Left ventricle myocardium inferior (tissue), 1 donor: Measurements from ENCODE around the gene MARCHF2. TPM values are rescaled to one million over a fixed set of nuclear protein-coding genes. Genes with fewer than 3 reads are reported as not detected.
A peak's percentile ranks its signal among the peaks of the same experiment; 100 is the strongest.

Source experiments
- DNase-seq: peaks from one replicate; pipeline ENCODE4 v3.0.0-alpha.2; 2020
- H3K27ac ChIP-seq: fragments of 200-600 bp; replicated peaks from 2 replicates; pipeline ENCODE4 v1.8.0; 2021
- H3K27me3 ChIP-seq: fragments of 200-600 bp; 2 replicates; pipeline ENCODE4 v1.8.0; 2021; ENCODE audit warnings: low read depth
- H3K36me3 ChIP-seq: fragments of 200-600 bp; 2 replicates; pipeline ENCODE4 v1.8.0; 2021
- H3K4me1 ChIP-seq: fragments of 200-600 bp; 2 replicates; pipeline ENCODE4 v1.8.0; 2021
- H3K4me3 ChIP-seq: fragments of 200-600 bp; 2 replicates; pipeline ENCODE4 v1.8.0; 2021; ENCODE audit warnings: mild to moderate bottlenecking, moderate library complexity
- H3K9me3 ChIP-seq: fragments of 200-600 bp; replicated peaks from 2 replicates; pipeline ENCODE4 v1.8.0; 2021
- intact Hi-C: fragments of 100-400 bp; cut with micrococcal nuclease; formaldehyde crosslinking; loops from one replicate; pipeline ENCODE4 v1.11.0; 2022
- total RNA-seq: library from RNA; stranded (reverse); fragmentation: NEBNext Ultra II Directional; extraction: Animal tissue kit (Norgen Biotek cat#: 25700); gene quantifications from one replicate; pipeline ENCODE4 v1.2.1, GENCODE V29; 2021
- TF ChIP-seq, protein P1 (sequence below): fragments of 200-600 bp; IDR thresholded peaks from 2 replicates; pipeline ENCODE4 v1.8.0; 2021; ENCODE audit warnings: antibody characterized with exemption, mild to moderate bottlenecking, borderline replicate concordance
- donor health status: DM: no; HTN: yes; CAD: no; lungs with severe emphysema.

The MARCHF2 gene
- total RNA-seq, 1 donor from 2014 or later: 109 TPM

GRCh38 chr19:8463365-8463764 is 50.3 kb downstream of the MARCHF2 start:
- TF ChIP-seq, protein P1, sequence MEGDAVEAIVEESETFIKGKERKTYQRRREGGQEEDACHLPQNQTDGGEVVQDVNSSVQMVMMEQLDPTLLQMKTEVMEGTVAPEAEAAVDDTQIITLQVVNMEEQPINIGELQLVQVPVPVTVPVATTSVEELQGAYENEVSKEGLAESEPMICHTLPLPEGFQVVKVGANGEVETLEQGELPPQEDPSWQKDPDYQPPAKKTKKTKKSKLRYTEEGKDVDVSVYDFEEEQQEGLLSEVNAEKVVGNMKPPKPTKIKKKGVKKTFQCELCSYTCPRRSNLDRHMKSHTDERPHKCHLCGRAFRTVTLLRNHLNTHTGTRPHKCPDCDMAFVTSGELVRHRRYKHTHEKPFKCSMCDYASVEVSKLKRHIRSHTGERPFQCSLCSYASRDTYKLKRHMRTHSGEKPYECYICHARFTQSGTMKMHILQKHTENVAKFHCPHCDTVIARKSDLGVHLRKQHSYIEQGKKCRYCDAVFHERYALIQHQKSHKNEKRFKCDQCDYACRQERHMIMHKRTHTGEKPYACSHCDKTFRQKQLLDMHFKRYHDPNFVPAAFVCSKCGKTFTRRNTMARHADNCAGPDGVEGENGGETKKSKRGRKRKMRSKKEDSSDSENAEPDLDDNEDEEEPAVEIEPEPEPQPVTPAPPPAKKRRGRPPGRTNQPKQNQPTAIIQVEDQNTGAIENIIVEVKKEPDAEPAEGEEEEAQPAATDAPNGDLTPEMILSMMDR: no peak
- no peaks in the 10 kb centered on the region for H3K27me3 ChIP-seq
- DNase-seq: no peak
- H3K4me3 ChIP-seq: no peak overlapping the region
- H3K9me3 ChIP-seq: no peaks in the 10 kb centered on the region
- peaks cover 53% of the 10 kb centered on the region for H3K36me3 ChIP-seq
- H3K4me1 ChIP-seq: peaks cover 53% of the 10 kb centered on the region
- intact Hi-C loops: no loop called here
- no peak overlapping the region for H3K27ac ChIP-seq

GRCh38 chr19:8466018-8466417 is 52.9 kb downstream of the MARCHF2 start:
- no peaks in the 10 kb centered on the region for H3K27me3 ChIP-seq
- H3K9me3 ChIP-seq: no peaks in the 10 kb centered on the region
- H3K4me3 ChIP-seq: no peak overlapping the region
- H3K4me1 ChIP-seq: peaks cover 44% of the 10 kb centered on the region
- H3K36me3 ChIP-seq: peaks cover 80% of the 10 kb centered on the region
- intact Hi-C loops: no loop called here
- DNase-seq: no peak
- TF ChIP-seq, protein P1: no peak
- no peak overlapping the region for H3K27ac ChIP-seq

GRCh38 chr19:8468124-8468523 is 55.0 kb downstream of the MARCHF2 start:
- Histone ChIP-seq H3K4me1 (peaks cover 35% of the 10 kb centered on the region), H3K4me3 (no peak overlapping the region), H3K27ac (no peak overlapping the region), H3K27me3 (no peaks in the 10 kb centered on the region), H3K36me3 (peaks cover 100% of the 10 kb centered on the region), H3K9me3 (no peaks in the 10 kb centered on the region)
- DNase-seq: no peak
- intact Hi-C loops: no loop called here
- TF ChIP-seq, protein P1: no peak

DNA sequence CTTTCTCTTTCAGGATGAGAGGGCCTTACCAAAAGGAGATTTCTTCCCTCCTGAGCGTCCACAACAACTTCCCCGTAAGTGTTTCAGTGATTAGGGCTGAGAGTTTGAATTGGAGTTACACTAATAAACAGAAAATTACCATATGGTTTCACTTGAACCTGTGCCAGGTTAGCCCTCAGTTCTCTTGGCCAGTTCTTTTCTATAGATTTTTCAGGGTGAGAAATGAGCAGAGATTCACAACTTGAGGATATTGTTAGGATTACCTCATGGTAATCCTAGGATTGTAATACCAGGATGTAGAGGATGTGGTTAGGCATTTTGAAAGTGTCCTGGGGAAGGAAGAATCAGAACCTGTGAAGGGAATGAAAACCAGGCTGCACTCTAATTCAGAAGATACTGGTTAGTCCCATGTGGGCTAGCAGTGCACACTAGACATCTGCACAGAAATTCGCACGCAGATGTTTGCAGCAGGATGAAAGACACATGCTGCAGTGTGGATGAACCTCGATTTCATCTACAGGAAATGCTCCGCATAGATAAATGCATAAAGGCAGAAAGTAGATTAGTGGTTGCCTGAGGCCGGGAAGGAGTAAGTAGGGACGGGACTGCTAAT is 55.8 kb downstream of the MARCHF2 start:
- Histone ChIP-seq H3K27ac (peak overlapping the region; percentile 78), H3K4me3 (no peak overlapping the region), H3K36me3 (peaks cover 100% of the 10 kb centered on the region), H3K4me1 (peaks cover 36% of the 10 kb centered on the region), H3K27me3 (no peaks in the 10 kb centered on the region), H3K9me3 (no peaks in the 10 kb centered on the region)
- TF ChIP-seq, protein P1: no peak
- intact Hi-C loops: no loop called here
- DNase-seq: no peak

- Histone ChIP-seq H3K9me3 (no peaks in the 10 kb centered on the region), H3K27me3 (no peaks in the 10 kb centered on the region), H3K27ac (peak overlapping the region; percentile 78), H3K4me3 (no peak overlapping the region), H3K36me3 (peaks cover 100% of the 10 kb centered on the region), H3K4me1 (peaks cover 43% of the 10 kb centered on the region)
- DNase-seq: no peak
- intact Hi-C loops: no loop called here
- TF ChIP-seq, protein P1: no peak
Observed at GRCh38 chr19:8469613-8470368, 56.7 kb downstream of the MARCHF2 start.
